ENCODE data around the gene FLOT1. TPM values are rescaled to one million over a fixed set of nuclear protein-coding genes. Genes with fewer than 3 reads are reported as not detected.

Gene FLOT1
- total RNA-seq, 1 experiment from 2014 or later, result 110 TPM

DNA sequence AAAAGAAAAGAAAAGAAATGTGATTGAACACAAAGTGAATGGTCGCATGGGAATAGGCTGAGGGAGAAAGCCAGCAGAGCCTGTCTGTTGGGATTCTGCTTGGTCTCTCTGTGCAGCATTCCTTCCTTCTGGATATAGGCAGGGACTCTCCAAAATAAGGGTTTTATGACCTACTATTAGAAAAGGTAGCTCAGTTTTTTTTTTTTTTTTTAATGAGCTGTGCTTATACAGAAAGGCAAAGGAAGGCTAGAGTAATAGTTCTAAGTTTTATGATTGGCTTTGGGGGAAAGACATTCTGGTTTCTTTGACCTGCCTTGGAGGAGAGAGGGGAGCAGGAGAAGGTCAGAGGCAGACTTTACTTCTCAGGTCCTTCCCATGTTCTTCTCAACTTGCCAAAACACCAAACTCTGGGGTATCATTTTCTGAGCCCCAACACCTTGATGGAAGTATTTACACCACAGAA lies 20.7 kb upstream of the FLOT1 start:
- no peak for DNase-seq (ENCODE audit: low spot score)
- ATAC-seq, result no peak
- ChIA-PET CTCF (interaction anchor here (0.6 to 2.3 kb wide), 6 partner anchors 14 to 680 kb away, joined by 3 to 6 read pairs (median 3); partner anchors contain the start of gene IER3), POLR2A (interaction anchor here (1.2 kb wide), 1 partner anchor 19 kb away, joined by 3 read pairs; the partner anchor contains the start of gene IER3)
- Mint-ChIP-seq H3K4me3 (no peak overlapping the region), H3K27me3 (ENCODE audit: low read depth) (no peaks in the 10 kb centered on the region; the same call in 1 of the 2 replicates), H3K4me1 (peaks cover 58% of the 10 kb centered on the region), H3K9me3 (peaks cover 7% of the 10 kb centered on the region; the same call in 1 of the 2 replicates), H3K36me3 (peaks cover 4% of the 10 kb centered on the region; the same call in 1 of the 2 replicates), H3K27ac (peak overlapping the region; percentile 98)
- TF ChIP-seq ZNF138 (CRISPR knock-in tag; conservative IDR thresholded peaks at IDR 0.05) (no peak), TCF7 (CRISPR knock-in tag; IDR thresholded peaks at IDR 0.05; ENCODE audit: low read depth) (no peak), SP1 (CRISPR knock-in tag; conservative IDR thresholded peaks at IDR 0.05) (no peak), ELF4 (CRISPR knock-in tag; IDR thresholded peaks at IDR 0.05; ENCODE audit: low read depth) (no peak)
- TF ChIP-seq, protein P1, sequence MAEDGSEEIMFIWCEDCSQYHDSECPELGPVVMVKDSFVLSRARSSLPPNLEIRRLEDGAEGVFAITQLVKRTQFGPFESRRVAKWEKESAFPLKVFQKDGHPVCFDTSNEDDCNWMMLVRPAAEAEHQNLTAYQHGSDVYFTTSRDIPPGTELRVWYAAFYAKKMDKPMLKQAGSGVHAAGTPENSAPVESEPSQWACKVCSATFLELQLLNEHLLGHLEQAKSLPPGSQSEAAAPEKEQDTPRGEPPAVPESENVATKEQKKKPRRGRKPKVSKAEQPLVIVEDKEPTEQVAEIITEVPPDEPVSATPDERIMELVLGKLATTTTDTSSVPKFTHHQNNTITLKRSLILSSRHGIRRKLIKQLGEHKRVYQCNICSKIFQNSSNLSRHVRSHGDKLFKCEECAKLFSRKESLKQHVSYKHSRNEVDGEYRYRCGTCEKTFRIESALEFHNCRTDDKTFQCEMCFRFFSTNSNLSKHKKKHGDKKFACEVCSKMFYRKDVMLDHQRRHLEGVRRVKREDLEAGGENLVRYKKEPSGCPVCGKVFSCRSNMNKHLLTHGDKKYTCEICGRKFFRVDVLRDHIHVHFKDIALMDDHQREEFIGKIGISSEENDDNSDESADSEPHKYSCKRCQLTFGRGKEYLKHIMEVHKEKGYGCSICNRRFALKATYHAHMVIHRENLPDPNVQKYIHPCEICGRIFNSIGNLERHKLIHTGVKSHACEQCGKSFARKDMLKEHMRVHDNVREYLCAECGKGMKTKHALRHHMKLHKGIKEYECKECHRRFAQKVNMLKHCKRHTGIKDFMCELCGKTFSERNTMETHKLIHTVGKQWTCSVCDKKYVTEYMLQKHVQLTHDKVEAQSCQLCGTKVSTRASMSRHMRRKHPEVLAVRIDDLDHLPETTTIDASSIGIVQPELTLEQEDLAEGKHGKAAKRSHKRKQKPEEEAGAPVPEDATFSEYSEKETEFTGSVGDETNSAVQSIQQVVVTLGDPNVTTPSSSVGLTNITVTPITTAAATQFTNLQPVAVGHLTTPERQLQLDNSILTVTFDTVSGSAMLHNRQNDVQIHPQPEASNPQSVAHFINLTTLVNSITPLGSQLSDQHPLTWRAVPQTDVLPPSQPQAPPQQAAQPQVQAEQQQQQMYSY (CRISPR knock-in tag; IDR thresholded peaks at IDR 0.05), result no peak

DNA sequence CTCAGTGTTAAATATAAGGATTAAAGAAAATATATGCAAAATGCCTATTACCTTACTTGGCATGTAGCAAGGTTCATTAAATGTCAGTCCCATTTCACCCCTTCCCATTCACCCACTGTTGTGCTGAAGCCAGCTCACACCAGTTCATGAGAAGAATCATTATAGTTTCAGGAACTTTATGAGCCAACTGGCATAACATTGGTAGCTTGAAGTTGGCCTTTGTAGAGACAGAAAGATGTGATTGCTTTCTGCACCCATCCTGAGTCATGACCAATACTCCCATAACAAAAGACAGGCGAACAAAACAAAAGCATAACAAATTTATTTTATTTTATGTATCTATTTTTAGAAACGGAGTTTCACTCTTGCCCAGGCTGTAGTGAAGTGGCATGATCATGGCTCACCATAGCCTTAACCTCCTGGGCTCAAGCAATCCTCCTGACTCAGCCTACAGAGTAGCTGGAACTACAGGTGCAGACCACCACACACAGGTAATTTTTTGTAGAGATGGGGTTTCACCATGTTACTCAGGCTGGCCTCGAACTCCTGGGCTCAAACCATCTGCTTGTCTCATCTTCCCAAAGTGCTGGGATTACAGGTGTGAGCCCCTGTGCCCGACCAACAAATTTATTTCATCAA lies 19.4 kb upstream of the FLOT1 start:
- TF ChIP-seq HMGA2 (CRISPR knock-in tag; IDR thresholded peaks at IDR 0.05) (no peak), RORB (CRISPR knock-in tag; IDR thresholded peaks at IDR 0.05) (no peak), NFATC4 (CRISPR knock-in tag; IDR thresholded peaks at IDR 0.05) (no peak), ZNF219 (CRISPR knock-in tag; IDR thresholded peaks at IDR 0.05; ENCODE audit: borderline replicate concordance) (no peak)
- TF ChIP-seq, protein P2, sequence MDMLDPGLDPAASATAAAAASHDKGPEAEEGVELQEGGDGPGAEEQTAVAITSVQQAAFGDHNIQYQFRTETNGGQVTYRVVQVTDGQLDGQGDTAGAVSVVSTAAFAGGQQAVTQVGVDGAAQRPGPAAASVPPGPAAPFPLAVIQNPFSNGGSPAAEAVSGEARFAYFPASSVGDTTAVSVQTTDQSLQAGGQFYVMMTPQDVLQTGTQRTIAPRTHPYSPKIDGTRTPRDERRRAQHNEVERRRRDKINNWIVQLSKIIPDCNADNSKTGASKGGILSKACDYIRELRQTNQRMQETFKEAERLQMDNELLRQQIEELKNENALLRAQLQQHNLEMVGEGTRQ (CRISPR knock-in tag; IDR thresholded peaks at IDR 0.05), result no peak
- TF ChIP-seq, protein P3, sequence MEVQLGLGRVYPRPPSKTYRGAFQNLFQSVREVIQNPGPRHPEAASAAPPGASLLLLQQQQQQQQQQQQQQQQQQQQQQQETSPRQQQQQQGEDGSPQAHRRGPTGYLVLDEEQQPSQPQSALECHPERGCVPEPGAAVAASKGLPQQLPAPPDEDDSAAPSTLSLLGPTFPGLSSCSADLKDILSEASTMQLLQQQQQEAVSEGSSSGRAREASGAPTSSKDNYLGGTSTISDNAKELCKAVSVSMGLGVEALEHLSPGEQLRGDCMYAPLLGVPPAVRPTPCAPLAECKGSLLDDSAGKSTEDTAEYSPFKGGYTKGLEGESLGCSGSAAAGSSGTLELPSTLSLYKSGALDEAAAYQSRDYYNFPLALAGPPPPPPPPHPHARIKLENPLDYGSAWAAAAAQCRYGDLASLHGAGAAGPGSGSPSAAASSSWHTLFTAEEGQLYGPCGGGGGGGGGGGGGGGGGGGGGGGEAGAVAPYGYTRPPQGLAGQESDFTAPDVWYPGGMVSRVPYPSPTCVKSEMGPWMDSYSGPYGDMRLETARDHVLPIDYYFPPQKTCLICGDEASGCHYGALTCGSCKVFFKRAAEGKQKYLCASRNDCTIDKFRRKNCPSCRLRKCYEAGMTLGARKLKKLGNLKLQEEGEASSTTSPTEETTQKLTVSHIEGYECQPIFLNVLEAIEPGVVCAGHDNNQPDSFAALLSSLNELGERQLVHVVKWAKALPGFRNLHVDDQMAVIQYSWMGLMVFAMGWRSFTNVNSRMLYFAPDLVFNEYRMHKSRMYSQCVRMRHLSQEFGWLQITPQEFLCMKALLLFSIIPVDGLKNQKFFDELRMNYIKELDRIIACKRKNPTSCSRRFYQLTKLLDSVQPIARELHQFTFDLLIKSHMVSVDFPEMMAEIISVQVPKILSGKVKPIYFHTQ (CRISPR knock-in tag; IDR thresholded peaks at IDR 0.05), result no peak
- TF ChIP-seq, protein P4, sequence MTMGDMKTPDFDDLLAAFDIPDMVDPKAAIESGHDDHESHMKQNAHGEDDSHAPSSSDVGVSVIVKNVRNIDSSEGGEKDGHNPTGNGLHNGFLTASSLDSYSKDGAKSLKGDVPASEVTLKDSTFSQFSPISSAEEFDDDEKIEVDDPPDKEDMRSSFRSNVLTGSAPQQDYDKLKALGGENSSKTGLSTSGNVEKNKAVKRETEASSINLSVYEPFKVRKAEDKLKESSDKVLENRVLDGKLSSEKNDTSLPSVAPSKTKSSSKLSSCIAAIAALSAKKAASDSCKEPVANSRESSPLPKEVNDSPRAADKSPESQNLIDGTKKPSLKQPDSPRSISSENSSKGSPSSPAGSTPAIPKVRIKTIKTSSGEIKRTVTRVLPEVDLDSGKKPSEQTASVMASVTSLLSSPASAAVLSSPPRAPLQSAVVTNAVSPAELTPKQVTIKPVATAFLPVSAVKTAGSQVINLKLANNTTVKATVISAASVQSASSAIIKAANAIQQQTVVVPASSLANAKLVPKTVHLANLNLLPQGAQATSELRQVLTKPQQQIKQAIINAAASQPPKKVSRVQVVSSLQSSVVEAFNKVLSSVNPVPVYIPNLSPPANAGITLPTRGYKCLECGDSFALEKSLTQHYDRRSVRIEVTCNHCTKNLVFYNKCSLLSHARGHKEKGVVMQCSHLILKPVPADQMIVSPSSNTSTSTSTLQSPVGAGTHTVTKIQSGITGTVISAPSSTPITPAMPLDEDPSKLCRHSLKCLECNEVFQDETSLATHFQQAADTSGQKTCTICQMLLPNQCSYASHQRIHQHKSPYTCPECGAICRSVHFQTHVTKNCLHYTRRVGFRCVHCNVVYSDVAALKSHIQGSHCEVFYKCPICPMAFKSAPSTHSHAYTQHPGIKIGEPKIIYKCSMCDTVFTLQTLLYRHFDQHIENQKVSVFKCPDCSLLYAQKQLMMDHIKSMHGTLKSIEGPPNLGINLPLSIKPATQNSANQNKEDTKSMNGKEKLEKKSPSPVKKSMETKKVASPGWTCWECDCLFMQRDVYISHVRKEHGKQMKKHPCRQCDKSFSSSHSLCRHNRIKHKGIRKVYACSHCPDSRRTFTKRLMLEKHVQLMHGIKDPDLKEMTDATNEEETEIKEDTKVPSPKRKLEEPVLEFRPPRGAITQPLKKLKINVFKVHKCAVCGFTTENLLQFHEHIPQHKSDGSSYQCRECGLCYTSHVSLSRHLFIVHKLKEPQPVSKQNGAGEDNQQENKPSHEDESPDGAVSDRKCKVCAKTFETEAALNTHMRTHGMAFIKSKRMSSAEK (CRISPR knock-in tag; IDR thresholded peaks at IDR 0.05; ENCODE audit: borderline replicate concordance), result no peak
- DNase-seq (ENCODE audit: low spot score) (no peak), ATAC-seq (no peak)
- ChIA-PET POLR2A (no interaction called here), CTCF (interaction anchor here (0.7 to 1.3 kb wide), 3 partner anchors 31 to 1066 kb away, joined by 3 to 4 read pairs (median 3); partner anchors contain the start of gene MDC1)
- H3K4me1 Mint-ChIP-seq, result peaks cover 52% of the 10 kb centered on the region
- H3K9me3 Mint-ChIP-seq, result peaks cover 7% of the 10 kb centered on the region; the same call in 1 of the 2 replicates
- no peaks in the 10 kb centered on the region; the same call in 1 of the 2 replicates for H3K27me3 Mint-ChIP-seq (ENCODE audit: low read depth)
- H3K36me3 Mint-ChIP-seq, result peaks cover 4% of the 10 kb centered on the region; the same call in 1 of the 2 replicates
- H3K4me3 Mint-ChIP-seq, result no peak overlapping the region
- peak overlapping the region; percentile 79; the same call in 1 of the 2 replicates for H3K27ac Mint-ChIP-seq

All from WTC11 (cell line).